GM21360 (cell line): ENCODE data around the gene AUTS2.
"Not testable (repeated sequence)": the region's sequence is repeated elsewhere in the genome, so short reads cannot be mapped to it uniquely, and the experiment has no call there.

Source experiments
- ATAC-seq: cut with Tn5 transposase; IDR thresholded peaks from one replicate; pipeline ENCODE4 v1.9.1; 2021; ENCODE audit warnings: mild to moderate bottlenecking, moderate library complexity; ENCODE audit not compliant: unreplicated experiment

Gene AUTS2

DNA sequence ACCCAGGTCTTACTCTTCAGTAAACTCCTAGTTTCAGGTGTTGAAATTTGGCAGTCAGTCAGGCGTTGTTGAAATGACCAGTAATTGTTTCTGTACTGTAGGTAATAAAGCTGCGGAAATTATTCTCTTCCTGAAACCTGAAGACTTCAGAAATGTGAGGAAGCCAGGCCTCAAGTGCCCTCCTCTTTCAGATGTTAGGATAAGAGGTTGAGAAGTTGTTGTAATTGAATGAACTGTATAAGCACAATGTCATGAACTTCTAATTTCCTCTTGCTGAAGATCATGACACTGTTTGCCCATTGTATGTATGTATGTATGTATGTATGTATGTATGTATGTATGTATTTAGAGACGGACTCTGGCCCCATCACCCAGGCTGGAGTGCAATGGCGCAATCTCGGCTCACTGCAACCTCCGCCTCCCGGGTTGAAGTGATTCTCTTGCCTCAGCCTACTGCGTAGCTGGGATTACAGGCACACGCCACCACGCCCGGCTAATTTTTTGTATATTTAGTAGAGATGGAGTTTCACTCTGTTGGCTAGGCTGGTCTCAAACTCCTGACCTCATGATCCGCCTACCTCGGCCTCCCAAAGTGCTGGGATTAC lies 1131.4 kb downstream of the AUTS2 start:
- not testable (repeated sequence) for ATAC-seq

DNA sequence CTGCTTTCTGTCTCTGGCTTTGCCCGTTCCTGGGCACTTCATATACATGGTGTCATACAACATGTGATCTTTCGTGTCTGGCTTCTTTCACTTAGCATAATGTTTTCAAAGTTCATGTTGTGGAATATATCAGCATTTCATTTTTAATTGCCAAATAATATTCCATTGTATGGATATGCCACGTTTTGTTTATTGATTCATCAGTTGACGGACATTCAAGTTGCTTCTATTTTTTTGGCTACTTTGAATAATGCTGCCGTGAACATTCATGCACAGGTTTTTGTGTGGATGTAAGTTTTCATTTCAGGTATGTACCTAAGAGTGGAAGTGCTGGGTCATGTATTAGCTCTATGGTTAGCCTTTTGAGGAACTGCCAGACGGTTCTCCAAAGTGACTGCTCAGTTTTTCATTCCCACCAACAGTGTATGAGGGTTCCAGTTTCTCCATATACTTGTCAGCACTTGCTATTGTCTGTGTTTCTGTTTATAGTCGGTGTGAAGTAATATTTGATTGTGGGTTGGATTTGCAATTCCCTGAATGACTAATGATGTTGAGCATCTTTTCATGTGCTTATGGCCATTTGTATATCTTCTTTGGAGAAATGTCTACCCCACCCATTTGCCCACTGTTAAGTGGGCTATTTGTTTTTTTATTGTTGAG lies 1132.3 kb downstream of the AUTS2 start:
- ATAC-seq = no peak

DNA sequence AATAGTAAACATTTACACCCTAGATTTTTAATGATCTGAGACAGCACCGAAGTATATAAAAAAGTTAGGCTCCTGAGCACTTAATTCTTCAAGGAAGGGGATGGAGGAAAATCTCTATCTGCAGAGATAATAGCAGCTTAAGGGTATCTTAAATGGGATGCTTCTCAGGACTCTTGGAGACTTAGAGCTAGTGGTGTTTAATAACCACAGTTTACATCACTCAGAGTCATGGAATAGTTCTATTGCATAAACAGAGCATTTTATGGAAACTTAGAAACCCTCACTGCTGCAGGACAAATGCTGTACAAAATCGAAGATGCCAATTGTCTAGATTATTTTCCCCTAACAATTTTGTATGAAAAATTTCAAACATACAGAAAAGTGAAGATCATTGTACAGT lies 1134.8 kb downstream of the AUTS2 start:
- ATAC-seq = no peak

DNA sequence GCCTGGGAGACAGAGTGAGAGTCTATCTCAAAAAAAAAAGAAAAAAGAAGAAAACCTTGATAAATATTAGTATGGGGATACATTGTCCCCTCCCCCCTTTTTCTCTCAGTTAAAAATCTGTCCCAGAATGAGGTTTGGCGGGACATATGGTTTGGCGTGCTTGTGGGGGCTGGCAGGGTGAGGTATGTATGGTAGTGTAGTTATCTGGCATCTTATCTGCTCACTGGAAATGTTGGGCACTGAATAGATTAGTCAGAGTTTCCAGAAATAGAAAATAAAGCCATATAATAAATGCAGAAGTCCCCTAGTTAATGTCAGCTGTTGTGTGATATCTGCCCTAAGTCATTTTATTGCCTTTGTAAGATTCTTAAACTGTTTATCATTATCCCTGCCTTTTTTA lies 1136.1 kb downstream of the AUTS2 start:
- ATAC-seq = no peak

DNA sequence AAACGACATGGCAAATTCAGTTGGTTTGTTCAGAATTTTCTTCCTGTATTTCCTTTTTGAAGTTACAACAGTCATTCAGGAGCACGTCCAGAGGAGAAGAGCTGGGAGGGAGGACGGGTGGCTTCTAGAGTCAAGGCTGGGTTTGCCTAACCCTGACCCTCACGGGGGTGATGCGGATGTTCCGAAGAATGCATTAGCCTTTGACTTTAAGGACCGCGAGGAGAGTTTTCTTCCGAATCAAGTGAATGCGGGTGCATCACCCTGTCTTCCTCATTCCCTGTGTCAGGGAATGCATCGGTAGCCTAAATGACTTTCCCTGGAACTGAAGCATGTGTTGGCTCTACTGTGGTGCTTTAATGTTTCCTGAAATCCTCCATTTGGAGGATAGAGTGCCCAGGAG lies 1137.0 kb downstream of the AUTS2 start:
- ATAC-seq = no peak

DNA sequence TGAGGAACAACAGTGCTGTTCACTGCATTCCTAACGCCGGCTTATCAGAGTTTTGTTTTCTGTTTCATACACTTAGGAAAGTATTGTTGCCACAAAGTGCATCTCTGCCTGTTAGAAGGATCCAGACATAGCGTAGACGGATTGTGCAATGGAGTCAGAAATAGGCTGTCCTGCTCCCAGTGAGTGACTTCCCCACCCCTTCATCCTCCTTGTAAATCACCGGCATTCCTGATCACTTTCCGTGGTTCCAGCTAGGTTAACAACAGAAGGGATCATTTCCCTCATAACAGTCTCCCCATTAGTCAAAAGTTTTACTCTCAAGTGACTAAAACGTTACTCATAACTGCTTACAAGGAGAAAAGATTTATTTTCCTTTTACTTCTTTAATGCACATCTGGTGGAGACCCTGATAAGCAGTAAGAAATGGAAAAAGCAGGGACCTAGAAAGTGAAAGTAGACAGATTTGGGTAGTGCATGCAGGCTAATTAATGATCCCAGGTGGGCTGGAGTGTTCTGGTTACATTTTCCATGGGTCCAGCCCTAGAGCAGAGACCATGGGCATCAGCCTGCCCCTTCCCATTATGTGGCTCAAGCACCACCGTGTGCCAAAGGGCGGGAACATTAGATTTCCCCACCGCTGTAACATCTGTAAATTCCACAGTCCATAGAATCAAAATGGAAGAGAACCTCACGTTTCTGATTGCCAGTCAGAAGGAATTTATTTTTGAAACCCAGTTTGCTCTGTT lies 1138.6 kb downstream of the AUTS2 start:
- no peak for ATAC-seq

DNA sequence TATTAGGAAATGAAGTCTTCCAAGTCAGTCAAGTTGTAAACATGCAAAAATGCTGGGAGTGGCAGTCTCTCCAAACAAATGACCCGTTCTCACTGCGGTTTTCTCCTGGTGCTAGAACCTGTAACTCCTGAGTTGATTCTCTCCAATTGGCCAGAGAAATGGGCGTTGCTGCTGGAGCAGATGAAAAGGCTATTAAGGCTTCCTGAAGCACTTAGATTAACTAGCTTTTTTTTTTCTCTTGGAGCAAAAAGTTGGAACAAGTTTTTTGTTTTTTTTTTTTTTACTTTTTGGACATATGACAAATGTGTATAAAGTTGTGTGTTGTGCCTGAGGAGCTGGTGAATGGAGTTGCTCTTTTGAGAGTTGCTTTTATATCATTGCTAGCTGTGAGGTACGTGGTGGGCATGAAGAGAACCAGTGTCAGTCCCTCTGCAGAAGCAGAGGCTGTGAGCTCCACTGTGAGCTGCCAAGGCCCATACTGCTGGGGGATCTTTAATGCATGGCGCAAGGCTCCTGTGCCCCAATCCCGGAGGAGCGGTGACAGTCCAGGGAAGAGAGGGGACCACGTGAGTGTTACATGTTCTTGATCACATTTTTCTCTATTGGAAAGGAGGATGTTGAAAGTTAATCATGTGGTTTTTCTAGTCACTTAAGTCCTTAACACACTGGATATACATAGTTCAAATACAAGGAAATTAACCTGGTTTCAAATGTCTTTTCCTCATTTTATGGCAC lies 1140.0 kb downstream of the AUTS2 start:
- no peak for ATAC-seq

DNA sequence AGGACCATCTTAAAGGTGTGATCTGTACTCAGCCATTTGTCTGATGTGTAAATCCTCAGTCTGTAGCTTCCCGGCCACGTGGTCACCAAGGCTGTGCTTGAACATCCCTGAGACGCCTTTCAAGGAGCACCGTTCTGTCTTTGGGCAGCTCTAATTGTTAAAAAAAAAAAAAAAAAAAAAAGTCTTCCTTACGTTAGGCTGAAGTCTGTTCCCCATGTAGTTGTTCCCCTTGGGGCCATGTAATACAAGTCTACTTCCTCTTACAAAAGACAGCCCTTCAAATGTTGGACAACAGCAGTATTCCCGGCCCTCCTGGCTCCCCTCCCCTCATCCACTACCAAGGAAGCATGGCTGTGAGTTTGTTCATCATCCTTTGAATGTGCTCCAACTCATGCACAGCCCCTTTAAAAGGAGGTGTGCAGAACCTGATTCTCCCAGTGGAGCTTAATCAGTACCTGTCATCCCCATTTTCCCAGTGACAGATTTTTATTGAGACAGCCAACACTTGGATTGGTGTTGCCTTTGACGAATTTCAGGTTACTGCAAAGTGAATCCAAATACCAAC lies 1141.5 kb downstream of the AUTS2 start:
- ATAC-seq = no peak

DNA sequence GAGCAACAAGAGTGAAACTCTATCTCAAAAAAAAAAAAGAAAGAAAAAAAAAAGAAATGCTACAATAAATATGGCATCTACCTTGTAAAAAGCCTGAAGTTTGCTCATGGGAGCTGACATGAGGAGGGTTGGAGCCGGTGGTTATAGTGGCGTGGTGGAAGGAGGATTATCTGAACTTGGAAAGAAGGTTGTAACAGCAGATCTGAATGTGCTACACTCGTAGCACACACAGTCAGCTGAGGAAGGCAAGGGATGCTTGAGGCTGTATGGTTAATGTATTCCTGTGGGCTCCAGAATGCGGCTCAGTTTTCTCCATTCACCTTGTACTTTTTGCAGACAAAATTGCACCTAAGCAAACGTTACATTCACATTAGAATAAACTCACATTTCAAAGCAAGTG lies 1143.4 kb downstream of the AUTS2 start:
- no peak for ATAC-seq

DNA sequence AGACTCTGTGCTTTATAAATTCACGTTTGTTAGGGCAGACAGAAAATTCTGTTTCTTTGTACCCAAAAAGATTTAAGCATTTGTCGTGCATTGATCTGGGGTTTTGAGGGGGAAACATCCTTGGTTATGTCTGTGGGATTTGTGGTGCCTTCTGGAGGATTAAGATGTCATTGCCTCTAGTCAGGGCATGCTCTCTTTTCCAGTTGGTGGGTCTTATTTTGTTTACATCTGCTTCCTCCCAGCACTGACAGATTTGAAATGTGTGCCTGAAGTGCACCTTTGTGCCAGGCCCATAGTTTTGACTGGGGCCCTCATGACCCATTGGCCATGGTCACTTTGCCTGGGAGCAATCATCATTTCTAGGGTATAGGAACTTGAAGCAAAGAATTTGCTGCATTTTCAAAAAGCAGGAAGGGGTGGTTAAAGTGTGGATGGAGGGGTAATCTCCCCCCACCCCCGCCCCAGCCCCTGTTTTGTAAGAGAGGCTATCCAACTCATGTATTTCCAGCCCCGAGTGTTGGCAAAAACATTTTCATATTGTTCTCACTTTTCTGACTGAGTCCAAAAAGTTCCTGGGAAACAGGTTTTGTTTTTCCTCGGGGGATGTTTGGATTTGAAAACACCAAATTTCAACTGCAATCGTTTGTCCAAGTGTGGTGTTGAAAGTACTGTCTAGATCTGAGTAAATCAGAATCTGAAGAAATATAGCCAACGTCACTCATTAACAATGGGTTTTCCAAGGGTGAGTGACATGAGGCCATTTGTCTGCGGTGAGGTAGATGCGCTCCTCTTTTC lies 1145.5 kb downstream of the AUTS2 start:
- no peak for ATAC-seq

DNA sequence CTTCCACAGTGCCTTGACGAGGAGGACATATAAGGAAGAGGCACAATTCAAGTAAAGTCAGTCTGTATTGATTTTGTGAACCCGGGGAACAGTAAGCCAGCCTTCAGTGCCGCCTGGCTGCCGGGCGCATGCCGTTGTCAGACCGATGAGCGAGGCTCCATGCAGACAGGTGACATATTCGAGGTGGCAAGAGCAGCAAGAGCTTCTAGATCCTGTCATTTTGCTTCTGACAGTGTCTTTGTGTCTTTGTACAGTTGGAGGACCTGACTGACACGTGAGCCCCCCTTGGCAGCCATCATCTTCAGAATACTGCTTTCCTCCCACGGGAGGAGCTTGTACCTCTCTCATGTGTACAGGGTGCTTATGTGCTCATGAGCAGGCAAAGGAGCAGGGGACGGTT lies 1146.2 kb downstream of the AUTS2 start:
- ATAC-seq = no peak

DNA sequence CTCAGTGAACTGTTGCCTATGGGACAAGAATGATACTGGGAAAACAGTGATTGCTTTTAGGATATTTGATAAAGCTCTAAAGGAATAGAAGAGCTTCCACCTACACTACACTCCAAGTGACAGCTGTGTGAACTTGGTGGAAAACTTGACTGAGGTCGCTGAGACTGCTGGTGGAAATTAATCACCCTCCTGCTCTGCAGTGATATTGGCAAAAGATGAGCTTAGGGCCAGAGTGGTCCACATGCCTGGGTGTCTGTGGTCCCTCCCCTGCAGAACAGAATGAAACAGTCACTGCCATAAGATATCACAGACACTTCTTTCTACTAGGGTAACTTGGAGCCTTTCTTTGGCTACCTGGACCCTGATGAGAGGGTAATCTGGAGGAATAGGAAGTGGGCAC lies 1151.6 kb downstream of the AUTS2 start:
- ATAC-seq = no peak

DNA sequence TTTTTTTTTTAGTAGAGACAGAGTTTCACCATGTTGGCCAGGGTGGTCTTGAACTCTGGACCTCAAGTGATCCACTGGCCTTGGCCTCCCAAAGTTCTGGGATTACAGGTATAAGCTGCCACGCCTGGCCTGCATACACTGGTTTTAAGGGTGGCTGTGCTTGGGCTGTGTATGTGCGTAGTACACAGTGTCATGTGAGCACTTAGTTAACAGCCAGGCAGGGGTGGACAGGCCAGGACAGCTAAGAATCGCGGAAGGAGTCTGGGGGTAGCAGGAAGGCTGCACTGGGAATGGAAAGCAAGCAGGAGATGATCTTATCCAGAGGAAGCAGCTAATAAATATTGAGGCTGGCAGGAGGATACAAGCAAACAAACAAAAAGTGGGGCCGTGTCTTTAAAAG lies 1153.6 kb downstream of the AUTS2 start:
- ATAC-seq = no peak

DNA sequence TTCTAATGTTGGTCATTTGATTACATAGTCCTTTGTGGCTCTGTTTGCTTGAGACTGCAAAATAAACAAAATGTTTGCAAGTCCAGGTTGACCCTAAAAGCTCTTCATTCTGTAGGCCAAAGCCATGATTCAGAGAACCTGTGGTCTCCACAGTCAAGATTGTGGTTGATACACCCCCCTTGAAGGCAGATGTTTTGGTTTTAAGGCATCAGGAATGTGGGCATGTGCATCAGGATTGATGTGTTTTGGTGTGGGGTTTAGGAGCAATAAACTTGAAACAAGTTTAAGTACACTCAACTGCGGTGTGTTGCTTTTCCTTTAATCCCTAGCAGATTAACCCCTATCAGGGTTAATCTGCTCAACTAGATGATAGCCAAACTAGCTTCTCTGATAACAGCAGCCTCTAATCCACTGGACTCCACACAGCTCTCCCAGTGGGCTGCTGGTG lies 1154.5 kb downstream of the AUTS2 start:
- no peak for ATAC-seq

DNA sequence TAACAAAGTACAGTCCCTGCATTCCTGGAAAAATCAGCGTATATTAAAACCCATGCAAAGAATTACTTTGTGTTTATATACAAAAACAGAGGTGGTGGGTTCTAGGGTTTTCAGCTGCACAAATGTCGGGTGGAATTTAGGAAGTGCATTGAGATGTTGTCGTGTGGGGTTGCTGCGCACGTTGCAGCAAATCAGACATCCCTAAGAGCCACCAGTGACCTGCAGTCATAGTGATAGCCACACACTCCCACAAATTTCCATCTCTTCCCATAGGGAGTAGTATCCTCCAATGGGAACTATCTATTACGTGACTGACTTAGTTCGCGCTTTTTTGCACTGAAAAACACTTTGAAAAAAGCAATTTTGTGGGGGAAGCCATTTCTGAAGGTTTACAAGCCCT lies 1158.5 kb downstream of the AUTS2 start:
- no peak for ATAC-seq

DNA sequence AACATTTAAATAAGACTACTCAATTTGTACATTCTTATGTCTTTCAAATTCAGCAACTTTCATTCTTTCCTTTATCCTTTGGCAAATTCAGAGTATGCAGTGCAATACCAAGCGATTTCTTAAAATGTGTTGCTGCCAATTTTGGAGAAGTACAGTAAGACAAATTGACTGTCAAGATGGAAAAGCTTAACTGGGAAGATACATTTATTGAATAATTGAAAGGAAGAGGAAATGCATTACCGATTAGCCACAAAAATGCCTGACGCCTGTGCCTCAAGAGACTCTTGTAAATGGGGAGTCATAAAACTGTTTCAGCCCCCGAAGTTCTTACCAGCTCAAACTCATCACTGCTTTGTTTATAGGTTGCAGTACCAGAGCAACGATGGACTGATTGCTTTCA lies 1160.4 kb downstream of the AUTS2 start:
- ATAC-seq = no peak

DNA sequence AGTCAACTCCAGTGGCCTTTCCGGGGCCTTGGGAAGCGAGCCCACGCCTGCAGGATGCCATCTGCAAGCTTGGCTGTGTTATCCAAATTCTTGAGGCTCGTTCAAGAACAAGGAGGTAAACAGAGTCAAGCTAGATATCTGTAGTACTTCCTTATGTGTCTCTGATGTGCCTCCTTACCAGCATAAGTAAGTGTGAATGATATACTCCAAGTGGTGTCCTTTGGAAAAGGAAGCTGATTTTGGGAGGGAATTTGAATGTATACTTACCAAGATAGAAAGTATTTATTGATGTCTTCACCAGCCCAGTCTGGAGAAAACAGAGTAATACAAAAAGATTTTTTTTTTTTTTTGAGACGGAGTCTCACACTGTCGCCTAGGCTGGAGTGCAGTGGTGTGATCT lies 1161.4 kb downstream of the AUTS2 start:
- no peak for ATAC-seq

DNA sequence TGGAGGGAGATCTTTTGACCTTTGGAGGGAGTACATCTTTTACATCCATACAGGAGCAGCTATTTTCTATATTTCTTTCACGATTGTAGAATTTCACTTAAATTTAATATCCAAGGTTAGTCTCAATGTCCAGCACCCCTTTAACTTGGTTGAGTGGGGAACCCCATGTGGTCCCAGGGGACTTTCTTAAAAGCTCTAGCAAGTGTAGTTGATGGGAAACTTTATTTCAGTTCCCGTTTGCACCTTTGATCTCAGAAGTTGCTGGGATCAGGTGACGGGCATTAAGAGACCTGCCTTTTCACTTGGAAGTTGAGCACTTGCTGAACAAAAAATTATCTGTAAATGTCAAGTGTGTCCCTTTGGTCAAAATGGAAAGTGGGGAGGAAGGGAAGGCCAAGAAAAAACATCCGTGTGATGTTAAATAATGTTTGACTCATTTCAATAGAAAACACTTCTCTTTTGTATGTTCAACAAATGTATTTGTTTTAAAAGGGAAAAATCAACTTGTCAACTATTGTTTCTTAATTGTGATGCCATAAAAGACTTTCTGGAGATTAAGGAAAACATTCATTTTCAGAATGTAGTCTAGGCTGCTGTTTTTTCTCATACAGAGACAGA lies 1163.5 kb downstream of the AUTS2 start:
- ATAC-seq = peak; percentile 32

DNA sequence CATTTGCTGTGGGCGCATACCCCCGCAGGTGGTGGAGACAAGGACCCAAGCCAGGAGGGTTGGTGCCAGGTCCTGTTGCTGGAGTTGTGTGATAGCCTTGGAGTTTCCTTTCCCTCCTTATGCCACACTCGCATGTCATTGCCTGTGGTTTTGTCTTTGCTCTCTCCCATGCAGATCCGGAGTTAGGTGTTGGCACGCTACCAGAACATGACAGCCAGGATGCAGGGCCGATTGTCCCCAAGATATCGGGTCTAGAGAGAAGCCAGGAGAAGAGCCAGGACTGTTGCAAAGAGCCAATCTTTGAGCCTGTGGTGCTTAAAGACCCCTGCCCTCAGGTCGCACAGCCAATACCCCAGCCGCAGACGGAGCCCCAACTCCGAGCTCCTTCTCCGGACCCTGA lies 1164.4 kb downstream of the AUTS2 start:
- ATAC-seq = no peak
